Renal pelvis (tissue), 4 donors: ENCODE data around the gene PHF12. TPM values are rescaled to one million over a fixed set of nuclear protein-coding genes. Genes with fewer than 3 reads are reported as not detected.
"Not testable (repeated sequence)": the region's sequence is repeated elsewhere in the genome, so short reads cannot be mapped to it uniquely, and the experiment has no call there.

Experiments used
- DNase-seq: peaks from one replicate; pipeline ENCODE4 v3.0.0-alpha.2; 2013
- polyA plus RNA-seq, 3 donors: library from polyadenylated mRNA; unstranded; fragments of 120-200 nt; gene quantifications; one replicate each; pipeline ENCODE4 v1.2.1, GENCODE V29; 2013; ENCODE audit not compliant: insufficient read length in 3 of 3

The PHF12 gene
- polyA plus RNA-seq, 3 donors, result 55.0 to 61.1 (median 58.0) TPM

- no peak for DNase-seq
Observed at GRCh38 chr17:28906276-28906675, 45.0 kb downstream of the PHF12 start.

DNA sequence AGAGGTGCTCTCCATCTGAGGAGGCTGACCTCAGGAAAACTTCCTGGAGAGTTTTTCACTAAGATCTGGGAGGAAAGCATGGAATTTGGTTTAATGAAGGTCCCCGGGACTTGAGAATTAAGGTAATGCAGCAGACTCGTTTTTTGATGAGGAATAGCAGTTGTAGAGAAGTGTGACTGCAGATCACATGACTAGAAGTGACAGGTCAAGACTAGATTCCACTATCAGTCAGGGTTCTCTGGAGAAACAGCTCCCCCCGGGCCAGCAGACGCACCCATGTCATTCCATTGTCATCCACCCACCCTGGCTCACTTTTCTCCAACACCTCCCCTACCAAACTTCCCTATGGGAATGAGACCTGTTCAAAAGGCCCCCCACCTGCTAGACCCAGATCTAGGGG is 46.5 kb downstream of the PHF12 start:
- no peak for DNase-seq

DNA sequence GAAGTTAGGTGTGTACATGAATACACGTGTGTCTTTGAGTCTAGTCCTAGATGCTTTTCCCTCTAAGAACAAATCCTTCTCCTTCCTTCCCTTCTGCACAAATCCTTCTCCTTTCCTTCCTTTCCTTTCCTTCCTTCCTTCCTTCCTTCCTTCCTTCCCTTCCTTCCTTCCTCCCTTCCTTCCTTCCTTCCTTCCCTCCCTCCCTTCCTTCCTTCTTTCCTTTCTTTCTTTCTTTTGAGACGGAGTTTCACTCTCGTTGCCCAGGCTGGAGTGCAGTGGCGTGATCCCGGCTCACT is 47.8 kb downstream of the PHF12 start:
- DNase-seq, result not testable (repeated sequence)

GRCh38 chr17:28902819-28903545 is 48.3 kb downstream of the PHF12 start, which contains the start of gene DHRS13:
Gene DHRS13 (minus strand): TSS chr17:28903079. CDS start chr17:28902944, 135 bp downstream.
- peak; percentile 94 for DNase-seq

- peak; percentile 63 for DNase-seq
Observed at GRCh38 chr17:28901866-28902818, 49.2 kb downstream of the PHF12 start.

- no peak for DNase-seq
Observed at GRCh38 chr17:28900986-28901726, 50.2 kb downstream of the PHF12 start.

DNA sequence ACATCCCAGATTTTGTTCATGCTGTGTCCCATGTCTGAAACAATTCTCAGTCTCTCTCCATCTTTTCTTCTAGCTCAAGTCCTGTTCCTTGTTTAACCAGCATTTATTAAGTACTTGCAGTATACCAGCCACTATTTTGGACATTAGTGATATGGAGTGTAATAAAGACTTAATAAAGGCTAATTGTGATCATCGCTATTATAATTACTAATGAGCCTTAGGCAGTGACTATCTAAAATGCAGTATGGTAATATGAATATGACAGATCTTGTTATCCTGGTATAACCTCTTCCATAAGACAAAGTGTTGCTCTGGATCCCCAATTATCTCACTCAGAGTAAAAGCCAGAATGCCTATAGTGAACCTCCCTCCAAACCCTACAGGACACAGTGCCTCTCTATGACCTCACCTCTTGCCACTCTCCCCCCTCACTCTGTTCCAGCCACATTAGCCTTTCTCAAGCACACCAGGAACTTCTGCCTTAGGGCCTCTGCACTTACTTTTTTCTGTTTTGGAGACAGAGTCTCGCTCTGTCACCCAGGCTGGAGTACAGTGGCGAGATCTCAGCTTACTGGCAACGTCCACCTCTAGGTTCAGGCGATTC is 52.0 kb downstream of the PHF12 start:
- DNase-seq, result no peak

DNA sequence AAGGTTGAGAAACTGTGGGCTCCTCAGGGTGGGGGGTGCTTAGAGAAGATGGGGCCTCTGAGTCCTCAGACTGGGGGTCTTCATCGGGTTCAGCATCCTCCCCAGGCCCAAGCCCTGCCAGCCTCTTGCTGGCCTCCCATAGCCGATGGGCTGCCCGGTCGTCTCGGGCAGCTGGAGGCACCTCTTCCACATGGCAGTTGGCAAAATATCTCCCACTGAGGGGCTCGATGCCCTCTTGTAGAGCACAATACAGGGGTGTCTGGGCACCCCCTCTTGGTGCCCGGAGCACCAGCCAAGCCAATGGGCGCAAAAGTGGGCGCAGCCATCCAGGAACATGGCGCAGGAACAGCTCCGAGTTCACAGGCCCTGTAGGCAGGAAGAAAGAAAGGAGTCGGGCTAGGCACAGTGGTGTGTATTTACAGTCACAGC is 52.8 kb downstream of the PHF12 start:
- no peak for DNase-seq

DNA sequence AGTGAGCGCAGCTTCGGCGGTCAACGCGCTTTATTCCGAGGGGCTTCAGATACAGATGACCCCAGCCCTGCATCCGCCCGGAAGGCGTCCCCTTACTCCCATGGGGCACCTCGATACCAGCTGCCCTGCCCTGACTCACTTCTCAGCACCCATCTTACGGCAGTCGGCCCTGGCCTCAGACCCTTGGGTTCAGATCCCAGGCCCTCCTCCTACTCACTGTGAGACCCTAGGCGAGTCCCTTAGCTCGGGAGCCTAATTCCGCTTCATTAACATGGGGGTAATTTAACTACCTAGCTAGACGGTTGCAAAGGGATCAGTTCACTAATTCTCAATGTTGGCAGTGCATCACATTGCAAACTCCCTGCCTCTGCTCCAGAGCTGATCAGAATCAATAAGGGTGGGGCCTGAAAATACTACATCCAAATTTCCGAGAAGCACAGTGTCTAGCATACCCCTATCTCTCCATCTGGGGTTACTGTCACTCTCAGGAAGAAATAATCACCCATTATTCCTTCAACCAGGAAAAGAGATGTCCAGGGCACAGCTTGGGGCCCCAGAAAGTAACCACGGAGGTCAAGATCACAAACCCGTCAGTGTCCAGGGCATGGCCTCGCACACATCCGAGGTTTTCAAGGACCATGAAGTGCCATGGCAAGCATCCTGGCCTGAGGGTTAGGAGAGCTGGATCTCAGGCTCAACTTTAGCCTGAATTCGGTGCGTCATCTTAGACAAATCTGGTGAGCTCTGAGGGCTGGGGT is 53.4 kb downstream of the PHF12 start:
- DNase-seq, result no peak

DNA sequence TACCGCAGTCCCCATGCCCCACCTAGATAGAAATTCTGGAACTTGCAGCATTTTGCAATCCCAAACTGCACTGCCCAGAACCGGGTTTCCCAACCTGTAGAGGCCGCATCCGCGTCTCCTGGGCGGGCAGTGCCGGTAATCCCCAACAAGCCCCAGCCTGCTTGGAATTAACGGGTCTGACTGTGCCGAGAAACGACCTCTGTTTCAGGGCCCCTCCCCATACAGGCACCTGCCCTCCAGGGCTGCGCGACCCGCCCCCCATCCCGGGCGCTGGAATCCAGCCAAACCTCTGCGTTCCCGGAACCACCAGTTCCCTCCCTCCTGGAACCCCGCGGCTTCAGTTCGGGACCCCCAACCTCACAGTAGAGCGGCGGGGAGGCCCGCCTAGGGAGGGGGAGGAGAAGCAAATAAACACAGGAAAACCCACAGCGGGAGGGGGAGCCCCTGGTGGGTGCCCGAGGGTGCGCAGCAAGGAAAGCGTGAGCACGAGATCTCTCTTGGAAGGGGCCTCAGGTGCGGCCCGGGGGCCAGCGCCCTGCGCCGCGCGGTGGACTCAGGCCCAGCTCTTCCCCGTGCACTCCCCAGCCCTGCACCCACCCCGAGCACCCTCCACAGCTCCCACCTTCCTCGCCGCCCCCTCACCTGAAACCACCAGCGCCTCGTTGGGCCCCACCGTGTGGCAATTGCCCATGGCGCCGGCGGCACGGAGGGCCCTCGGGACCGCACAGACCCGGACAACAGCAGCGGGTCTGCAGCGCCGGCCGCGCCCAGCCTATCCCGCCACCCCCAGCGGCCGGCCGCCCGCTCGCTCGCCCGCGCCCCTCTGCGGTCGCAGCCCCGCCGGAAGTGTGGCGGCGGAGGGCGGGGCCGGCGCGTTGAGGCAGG is 54.2 kb downstream of the PHF12 start, which contains the start of gene FLOT2:
TSS of gene FLOT2 (minus strand) at position 850 of the 885 bp plus-strand sequence. CDS start at position 691, 159 bp downstream.
- peak; percentile 60 for DNase-seq

GRCh38 chr17:28896491-28896883 is 54.8 kb downstream of the PHF12 start:
- no peak for DNase-seq

- no peak for DNase-seq
Observed at GRCh38 chr17:28895794-28896447, 55.4 kb downstream of the PHF12 start.

DNA sequence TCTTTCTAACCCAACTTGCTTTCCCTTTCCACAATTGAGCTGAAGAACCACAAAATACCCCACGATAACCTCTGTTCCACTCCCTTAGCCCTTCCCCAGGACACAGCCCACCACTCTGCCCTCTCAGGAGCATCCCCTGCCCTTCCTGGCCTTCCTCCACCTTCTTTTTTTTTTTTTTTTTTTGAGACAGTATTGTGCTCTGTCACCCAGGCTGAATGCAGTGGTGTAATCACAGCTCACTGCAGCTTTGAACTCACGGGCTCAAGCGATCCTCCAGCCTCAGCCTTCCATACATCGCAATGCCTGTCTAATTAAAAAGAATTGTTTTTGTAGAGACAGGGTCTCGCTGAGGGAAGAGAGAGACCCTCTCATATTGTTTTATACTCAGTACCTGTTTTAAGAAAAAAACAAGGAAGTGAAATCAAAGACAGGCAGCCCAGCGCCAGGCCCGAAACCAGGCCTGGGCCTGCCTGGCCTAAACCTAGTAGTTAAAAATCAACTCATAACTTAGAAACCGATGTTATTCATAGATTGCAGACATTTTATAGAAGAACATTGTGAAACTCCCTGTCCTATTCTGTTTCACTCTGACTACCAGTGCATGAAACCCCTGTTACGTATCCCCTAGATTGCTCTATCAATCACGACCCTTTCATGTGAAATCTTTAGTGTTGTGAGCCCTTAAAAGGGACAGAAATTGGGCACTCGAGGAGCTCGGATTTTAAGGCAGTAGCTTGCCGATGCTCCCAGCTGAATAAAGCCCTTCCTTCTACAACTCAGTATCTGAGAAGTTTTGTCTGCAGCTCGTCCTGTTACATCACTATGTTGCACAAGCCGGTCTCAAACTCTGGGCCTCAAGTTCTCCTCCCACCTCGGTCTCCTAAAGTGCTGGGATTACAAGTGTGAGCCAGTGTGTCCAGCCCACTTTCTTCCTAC is 57.8 kb downstream of the PHF12 start:
- DNase-seq, result not testable (repeated sequence)

DNA sequence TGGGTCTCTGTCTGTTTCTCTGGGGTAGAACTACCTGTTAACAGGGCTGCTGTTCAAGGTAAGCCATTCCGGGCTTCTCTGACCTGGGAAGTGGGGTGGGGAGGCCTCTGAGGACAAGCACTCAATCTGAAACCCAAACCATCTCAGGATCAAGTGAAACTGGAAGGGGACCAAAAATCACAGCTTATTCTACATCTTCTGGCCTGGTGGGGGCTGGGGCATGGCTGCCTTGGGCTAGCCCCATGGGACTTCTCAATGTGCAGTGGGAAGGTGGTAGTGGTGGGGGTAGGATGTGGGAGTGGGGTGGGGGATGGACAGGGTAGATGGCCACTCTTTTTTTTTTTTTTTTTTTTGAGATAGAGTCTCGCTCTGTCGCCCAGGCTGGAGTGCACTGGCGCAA is 59.3 kb downstream of the PHF12 start:
- no peak for DNase-seq

DNA sequence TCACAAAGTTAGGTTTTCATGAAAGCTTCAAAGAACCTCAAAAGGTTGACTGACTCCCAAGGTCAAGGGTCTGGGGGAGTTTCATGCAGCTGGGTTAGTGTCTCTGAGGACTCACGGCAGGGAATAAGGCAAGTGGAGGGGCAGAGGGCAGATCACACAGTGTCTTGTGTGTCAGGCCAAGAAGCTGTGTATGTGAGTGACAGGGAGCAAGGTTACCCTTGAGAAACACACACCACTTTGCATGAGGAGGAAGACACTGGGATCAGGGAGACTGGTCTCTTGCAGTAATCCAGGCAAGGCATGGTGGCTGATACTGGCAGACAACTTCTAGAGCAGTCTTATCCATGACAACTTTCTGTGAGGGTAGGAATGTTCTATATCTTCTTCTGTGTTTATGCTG is 60.1 kb downstream of the PHF12 start:
- no peak for DNase-seq

DNA sequence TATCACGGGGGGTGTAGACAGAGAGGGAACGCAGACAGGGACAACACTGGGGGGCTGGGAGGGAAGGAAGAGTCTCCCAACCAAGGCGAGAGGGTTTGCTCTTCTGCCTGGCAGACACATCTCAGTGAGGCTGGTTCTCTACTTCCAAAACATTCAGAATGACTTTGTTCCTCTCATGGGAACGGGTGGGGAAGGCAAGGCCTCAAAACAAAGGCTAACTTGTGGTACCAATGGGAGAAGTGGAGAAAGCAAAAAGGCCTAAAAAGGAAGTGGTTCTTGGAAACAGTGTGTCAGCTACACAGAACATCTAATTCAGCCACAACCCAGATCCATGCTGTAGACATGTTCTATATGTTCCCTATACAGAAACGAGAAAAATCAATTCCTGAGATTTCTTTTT is 61.3 kb downstream of the PHF12 start:
- DNase-seq, result no peak

DNA sequence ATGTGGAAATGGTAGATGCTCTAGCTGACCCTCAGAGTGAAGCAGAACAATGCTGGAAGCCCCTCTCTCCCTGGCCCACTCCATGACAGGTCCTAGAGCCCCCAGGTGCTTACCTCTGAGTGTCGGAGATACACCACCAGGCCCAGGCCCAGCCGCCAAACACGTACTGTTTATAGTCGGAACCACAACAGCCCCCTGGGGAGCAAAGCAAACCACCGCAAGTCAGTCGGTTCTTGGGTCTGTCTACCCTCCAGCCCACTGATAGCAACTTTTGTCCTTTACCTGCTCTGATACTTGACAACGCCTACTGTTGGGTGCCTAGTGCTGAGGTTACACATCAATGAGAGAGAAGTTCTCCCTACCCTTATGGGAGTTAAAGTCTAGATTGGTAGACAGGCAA is 62.5 kb downstream of the PHF12 start:
- no peak for DNase-seq

DNA sequence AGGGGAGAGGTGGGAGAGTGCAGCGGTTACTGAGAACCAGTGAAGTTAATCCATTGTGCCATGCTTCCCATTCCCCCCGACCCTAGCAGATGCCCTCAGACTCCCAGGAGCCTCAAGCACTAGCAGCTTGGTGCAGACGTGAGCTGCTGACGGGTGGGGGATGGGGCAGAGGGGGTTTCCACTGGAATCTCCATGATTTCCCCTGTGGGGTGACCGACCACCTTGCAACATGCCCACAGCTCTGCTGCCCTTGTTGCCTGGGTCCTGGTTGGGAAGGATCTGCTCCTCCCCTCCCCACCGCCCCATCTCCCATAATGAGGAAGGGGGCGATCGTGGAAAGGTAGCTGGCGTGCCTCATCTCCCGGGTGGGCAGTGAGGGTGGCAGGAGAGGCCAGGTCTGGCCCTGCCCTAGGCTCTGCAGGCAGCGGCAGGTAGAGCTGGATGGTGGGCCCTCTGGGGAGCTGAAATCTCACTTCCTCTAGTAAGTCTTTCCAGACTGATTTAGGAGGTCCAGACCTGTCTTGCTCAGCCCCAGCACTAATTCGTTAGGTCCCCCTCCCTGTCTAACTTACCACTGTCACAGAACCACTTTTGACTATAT is 63.3 kb downstream of the PHF12 start:
- no peak for DNase-seq
